Inferior parietal cortex (tissue), 1 donor: ENCODE data around the gene UBE2E2.
A peak's percentile ranks its signal among the peaks of the same experiment; 100 is the strongest.
"Not testable (repeated sequence)": the region's sequence is repeated elsewhere in the genome, so short reads cannot be mapped to it uniquely, and the experiment has no call there.

ENCODE experiments used
- DNase-seq: peaks from one replicate; pipeline ENCODE4 v3.0.0-alpha.2; 2016; ENCODE audit errors: extremely low spot score

Gene UBE2E2

DNA sequence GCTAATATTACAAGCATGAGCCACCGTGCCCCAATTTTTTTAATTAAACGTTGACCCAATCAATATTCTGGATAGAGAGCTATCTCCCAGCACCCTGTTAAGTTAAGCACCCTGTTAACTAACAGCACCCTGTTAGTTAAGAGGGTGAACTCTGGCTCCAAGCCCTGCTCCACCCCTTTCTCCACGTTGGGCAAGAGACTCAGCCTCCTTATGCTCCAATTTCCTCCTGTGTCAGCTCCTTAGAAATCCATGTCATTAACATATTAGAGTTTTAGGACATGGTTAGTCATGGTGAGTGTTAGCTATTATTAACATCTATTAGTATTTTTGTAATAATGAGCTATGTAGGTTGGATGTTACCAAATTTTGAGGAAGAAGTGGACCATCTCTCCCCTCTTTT is 385.4 kb downstream of the UBE2E2 start:
- no peak for DNase-seq

DNA sequence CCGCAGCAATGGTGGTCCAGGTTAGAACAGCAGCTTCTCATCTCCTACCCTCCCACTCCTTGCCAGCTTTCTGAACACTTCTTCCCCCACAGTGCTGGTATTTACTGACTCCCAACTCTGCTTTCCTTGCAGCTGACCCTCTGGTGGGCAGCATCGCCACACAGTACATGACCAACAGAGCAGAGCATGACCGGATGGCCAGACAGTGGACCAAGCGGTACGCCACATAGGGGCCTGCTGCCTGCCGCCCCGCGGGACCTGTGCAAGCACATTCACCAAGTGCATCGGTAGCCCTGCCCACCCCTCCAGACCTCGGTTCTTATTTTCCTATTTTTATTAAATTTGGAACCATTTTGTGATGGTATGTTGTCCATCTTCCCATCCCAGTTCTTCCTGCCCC is 386.5 kb downstream of the UBE2E2 start:
- DNase-seq: no peak

DNA sequence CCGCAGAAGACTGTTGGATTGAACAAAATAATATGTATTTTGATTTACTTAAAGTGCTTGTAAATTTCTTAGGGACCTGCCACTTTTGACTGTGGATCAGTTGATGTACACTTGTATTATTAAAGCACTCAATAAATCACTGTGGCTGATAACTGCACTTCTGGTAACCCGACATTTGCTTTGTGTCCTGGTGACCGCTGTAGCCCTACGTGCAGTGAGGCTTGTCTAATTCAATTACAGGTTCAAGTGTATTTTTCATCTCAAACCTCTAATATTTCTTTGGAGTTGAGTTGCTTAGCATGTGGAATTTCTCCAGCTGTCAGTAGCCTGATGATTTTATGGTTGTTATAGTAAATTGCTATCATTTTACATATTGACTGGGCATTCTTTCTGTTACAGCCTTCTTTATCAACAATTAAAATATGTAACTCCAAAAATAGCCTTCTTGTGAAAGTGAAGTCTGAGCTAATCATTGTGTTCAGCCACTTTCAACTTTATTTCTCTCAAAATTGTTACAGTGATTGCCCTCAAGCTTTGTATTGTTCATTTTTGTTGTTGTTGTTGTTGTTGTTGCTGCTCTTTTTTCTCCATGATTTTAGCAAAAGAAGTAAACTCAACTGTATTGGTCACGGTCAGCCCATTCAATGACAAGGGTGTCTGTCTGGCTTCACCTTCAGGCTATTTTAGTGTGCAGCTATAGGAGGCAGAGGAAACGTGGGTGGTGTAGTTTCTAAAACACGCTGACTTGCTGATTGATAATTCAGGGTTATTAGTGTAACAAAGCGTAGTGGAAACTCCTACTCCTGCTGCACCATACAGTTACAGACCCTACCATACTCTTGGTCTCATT is 387.5 kb downstream of the UBE2E2 start:
- DNase-seq: no peak

DNA sequence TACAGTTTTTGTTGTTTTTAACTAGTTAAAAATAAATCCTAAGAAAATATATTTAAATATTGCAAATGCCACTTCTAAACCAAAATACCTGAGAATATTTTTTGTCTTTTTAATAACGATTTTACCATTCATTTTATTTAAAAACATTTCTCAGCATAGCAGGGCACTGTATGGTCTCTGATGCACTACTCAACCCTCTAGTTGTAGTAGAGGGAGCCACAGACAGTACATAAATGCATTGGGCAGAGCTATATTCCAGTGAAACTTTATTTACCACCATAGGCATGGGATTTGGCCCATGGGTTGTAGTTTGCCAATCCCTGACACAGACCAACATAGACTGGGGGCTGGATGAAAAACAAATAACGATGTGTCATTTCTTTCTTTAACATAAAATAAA is 388.2 kb downstream of the UBE2E2 start:
- DNase-seq: no peak

DNA sequence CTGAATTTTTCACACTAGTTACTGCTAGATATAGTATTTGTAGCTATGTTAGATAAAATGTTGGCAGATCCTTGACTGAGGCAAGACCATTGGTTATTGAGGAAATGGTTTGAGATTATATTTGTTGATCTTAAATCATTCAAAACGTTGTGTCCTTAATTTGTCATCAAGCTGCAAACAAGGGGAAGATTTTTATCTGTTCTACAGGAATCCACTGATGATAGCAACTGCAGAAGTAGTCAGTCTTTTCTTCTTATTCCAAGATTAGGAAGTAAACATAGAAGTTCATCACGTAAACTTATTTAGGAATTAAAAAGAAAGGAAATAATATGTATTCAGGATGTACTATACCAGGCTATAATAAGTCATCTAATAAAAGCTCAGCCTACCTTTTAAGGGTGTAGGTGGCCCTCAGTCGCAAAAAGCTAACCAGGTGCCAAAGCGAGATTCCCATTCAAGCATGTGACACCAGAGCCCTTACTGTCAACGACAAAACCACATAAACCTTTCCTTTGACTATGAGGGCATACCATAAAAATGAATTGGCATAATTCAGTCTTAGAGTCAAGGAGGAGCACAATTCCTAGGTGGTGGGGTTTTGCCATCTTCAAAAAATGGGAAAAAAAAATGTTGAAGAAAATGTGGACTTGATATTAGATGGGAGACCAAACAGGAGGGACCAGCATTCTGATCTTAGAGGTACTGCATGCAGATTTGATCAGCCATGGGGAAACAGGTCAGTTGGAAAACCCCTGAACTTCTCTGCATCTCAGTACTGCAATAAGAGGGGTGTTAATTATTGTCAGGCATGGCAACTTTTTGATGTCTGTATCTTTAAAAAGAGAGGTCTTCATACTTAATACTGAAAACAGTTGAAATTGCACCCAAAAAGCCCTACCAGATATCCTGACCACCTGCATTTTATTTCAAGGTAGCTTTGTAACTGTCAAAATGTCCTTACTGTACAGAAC is 390.1 kb downstream of the UBE2E2 start:
- no peak for DNase-seq

DNA sequence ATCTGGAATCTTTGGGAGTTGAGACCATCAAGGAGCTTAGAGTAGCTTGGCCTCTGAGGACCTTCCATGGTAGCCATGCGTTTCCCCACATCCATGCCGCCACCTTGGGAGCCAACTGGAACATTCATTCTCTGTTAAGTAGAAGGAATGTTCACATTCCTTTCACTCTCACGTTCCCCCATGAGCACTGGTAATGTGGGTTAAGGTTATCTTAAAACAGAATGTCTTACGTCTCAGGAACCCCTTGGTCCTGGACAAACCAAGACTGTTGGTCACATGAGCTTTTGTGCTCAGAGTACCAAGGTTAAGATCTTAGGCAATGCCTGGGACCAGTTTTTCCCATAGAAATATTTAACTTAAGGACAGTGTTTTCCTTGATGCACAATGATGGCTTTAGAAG is 390.9 kb downstream of the UBE2E2 start:
- no peak for DNase-seq

DNA sequence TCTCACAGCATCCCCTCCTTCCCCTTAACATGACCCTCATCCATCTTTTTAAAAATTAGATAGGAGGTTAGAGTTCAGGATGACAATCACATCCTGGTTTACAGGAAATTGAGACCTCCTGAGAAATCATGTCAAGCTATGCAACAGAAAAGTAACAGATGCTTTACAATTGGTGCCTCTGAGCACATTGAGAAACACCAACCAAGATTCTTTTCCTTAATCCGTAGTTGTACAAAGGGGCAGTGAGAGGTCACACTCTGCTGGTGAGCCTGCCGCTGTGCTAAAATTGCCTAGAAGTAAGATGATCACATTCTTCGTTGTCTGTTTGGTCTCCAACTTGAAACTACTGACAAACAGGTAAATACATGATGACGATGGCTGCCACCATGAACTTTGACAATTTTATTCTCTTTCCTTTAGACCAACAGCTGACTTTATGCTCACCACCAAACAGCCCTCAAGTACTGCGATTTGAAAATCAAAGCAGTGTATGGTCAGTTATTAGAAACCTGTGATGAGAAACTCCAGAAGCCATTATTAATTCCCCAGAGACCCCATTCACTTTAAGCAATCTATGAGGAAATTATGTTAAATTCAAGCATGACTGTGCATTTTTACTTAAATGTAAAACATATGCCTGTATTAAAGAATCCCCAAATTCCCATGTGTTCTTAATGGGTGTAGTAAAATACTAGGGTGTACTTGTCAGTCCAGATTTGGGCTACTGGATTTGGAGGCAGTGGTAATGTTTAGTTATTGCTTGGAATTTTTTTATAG is 392.0 kb downstream of the UBE2E2 start:
- DNase-seq: no peak

DNA sequence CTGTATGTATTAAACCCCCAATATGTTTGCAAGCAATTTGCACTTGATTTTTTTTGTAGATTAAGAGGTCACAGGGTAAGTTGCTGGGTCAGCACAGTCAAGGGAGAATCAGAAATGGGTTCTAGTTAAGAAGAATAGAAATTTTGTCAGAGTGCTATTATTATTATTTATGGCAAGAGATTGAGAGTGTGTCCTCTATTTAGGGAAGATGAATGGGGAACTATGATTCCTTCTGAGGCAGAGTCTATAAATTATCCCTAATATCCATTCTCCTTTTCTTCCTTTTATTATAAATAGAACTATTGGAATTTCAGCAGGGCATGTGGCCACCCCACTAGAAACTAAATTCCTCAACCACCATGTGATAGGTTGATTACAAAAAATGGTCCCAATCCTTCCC is 392.7 kb downstream of the UBE2E2 start:
- DNase-seq: no peak

DNA sequence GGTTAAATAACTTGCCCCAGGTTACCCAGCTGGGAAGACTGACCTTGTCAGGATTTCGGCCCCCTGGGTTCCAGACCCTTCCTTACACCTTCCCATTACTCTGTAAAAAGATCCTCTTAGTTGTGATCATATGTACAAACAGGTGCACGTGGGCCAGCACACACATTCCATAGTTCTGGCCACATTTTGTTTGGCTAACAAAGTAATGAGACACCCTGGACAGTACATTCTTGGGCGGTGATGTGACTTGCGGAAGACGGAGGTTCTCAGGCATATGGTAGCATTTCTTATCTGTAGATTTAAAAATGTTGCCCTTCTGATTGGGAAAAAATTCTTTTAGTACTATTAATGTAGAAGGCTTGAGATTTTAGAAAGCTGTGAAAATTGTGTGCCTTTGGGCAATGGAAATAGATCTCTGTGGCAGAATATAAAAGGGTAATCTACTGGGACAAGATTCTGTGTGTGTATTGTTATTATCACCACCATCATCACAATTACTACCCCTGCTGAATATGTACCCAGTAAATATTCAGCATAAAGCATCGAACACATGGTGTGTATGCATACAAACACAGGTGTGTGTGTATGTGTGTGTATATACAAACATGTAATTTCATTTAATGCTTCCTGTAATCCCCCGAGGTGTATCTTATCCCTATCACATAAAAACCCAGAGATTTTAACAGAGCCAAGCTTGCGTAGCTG is 397.2 kb downstream of the UBE2E2 start:
- DNase-seq: no peak

DNA sequence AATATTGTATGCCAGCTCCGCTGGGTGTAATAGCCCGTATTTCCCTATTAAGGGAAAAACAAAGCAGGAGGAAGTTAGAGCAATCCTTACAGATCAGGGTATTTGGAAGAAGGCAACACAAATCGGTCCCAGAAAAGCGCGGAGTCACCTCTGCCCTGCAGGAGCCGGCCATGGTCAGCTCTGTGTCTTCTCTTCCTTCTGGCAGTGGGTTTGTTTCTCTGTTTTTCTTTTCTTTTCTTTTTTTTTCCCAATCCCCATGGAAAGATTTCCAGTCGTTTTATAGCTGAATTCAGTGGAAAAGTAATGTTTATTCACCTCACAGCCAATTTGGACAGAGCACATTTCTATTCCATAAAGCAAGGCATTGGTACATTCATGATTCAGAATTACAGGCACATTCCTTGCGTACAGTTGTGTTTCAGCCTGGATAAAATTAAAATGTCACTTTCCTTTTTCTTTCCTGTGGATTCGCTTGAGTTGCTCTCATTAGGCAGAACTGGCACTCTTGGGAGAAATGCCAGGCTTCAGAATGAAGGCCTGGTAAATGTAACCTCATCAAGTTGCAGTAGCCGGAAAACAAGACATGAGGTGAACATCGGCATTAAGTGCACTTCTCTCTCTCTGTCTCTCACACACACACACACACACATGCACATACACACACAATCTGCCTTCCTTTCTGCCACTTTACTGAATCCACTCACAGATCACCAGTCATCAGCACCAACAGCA is 398.1 kb downstream of the UBE2E2 start:
- no peak for DNase-seq

DNA sequence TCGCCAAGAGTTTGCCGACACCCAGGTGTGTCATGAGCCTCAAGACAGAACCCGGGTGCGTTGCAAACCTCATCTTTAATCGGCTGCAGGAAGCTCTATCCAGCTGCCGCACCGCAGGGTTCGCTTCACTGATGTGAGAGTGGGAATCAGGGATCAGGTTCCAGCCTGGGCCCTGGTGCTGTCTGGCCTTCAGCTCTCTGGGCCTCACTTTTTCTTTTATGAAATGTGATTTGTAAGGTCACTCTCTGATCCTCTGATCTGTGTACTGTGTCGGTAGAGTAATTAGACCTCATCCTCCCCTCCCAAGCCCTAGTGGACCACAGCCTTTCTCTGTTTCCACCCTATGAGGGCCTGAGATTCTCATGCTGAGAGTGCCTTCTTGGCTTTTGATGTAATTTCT is 399.8 kb downstream of the UBE2E2 start:
- DNase-seq: no peak

DNA sequence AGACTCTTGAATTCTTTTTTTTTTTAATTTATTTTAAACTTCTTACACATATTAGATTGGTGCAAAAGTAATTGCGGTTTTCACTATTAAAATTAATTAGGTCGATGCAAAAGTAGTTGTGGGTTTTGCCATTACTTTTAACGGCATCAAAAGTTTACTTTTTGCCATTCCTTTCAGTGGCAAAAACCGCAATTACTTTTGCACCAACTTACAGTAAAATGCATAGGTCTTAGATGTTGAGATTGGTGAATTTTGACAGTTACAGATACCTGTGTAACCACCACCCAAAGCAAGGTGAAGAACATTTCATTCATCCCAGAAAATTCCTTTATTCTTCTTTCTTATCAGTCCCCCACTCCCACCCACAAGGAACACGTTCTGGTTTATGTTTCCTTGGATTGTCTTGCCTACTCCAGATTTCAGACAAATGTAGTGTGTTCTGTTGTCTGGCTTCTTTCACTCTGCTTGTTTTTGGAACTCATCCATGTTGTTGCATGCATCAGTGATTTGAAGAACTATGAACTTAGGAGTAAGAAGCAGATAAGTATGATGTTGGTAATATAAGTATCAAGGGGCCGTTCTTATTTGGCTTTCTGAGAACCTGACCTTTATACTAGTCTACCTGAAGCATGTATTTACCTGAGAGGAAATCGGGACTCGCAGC is 404.2 kb downstream of the UBE2E2 start:
- no peak for DNase-seq

DNA sequence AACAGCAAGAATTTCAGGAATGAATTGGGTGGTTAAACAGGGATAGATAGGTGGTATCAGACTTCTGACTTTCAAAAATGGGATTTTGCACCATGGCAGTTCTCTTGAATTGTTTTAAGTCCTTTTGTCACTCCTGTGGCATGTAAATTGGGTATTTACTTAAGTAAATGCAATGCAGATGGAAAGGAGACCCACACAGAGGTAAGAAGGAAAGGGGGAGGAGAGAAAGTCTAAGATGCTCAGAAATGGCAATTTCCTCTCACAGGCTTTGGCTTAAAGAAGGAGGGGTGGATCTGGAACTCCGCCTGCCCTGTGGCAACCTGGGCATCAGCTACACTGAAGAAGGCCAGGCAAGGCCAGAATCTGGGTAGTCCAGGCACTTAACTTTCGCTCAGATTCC is 405.5 kb downstream of the UBE2E2 start:
- DNase-seq: no peak

DNA sequence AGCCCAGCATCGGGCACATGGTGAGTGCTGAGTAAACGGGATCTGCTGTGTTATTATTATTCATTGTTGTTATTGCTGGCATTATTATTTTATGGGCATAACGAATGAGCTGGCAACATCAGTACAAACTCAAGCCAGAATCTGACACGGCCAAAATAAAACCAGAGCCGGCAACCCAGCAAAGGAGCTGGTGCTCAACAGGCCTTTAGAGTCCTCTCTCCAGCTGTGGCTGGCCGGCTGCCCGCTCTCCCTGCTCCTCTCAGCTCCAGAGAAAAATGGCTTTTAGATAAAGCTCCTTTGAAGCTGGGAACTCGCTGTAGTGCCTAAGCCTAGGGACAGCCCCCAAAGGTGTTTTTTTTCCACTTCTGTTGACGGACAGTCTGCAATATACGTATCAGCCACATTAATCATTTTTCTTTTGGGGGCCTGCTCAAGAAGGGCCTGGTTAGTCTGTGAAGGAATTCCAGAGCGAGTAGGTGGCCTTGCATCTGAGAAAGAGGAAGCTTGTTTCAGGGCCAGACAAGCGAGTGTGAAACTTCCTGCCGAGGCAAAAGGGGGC is 408.7 kb downstream of the UBE2E2 start:
- DNase-seq: peak; percentile 76

DNA sequence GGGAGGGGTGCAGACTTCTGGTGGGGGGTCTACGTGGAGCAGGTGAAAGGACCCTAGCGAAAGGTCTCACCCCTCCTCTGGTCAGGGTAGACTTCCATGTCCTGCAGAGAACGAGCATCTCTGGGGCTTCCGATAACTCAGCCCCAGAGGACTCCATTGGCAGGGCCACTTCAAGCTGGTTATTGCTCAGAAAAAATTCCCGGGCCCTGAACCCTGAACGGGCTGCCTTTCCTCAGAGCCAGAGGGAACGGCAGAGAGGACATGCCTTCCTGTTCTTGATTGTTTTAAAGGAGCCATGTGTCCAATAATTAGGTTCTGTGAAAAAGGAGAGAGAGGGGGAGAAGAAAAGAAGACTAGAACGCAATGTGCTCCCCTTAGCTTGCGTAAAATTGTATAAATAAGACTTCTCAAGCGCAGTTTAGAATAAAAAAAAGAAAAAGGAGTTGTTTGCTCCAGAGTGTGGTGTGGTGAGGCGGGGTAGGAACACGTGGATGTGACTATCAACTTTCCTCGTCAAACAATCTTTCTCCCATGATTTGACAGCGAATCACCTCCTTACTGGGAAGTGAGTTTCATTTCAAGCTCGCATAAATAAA is 409.3 kb downstream of the UBE2E2 start:
- no peak for DNase-seq

DNA sequence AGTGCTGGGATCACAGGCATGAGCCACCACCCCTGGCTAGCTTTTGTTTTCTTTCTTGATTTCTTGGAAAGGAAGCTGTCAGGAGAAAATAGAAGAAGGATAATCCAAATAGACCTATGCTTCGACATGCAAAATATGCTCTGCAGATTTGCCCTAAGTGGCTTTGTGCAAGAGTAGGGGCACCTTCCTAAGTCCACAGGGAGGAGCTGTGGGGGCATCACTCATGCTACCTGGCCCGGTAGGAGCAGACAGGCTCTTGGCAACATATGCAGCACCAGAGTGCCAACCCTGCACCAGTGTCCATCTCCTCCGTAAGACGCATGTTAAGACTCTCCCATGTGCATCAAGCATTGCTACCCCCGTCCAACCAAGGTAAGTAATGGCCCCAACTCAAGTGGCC is 411.9 kb downstream of the UBE2E2 start:
- DNase-seq: no peak

DNA sequence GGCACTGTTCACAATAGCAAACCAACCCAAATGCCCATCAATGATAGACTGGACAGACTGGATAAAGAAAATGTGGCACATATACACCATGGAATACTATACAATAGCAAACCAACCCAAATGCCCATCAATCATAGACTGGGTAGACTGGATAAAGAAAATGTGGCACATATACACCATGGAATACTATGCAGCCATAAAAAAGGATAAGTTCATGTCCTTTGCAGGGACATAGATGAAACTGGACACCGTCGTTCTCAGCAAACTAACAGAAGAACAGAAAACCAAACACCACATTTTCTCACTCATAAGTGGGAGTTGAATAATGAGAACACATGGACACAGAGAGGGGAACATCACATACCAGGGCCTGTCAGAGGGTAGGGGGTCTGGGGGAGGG is 415.3 kb downstream of the UBE2E2 start:
- not testable (repeated sequence) for DNase-seq

DNA sequence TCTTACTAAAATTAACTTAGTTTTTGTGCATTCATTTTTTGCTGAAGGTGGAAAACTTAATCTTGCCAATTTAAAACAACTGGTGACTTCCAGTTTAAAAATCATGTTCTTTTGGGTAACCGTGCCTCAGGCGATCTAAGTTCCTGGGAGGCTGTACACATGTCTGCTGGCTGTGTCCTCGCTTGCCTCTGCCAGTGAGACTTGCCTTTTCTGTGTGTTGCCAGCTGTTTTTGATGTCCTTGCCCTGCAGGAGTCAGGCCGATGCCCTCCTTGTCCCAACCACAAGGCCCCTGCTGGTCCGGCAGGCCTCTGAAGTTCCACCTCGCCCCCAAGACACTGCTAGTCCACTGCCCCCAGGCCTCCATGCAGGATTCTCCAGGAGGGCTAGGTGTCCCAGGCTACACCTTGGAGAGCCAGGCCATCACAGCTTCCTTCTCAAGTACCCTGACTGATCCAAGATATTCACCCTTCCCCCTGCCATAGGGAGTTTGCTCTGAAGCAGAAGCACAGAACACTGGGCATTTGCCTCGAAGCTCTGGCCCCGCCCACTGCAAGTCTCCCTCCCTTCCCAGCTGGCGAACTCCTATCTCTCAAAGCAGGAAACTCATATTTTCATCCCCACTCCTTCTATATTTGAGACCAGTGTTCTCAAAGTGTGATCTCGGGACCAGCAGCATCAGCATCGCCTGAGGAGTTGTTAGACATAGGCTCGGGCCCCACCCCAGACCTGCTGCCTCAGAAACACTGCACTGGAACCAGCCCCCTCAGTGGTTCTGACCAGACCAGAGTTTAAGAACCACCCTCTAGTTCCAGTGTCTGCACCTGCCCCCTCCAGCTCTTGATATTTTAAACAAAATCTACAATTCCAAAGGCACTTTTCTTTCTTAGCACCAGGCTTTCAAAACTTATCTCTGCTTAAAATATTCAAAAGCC is 416.8 kb downstream of the UBE2E2 start:
- no peak for DNase-seq
